HG03378 (cell line): Measurements from ENCODE around the gene SLC2A11.
"Not testable (repeated sequence)": the region's sequence is repeated elsewhere in the genome, so short reads cannot be mapped to it uniquely, and the experiment has no call there.

ENCODE experiments used
- ATAC-seq: cut with Tn5 transposase; IDR thresholded peaks from one replicate; pipeline ENCODE4 v1.9.1; 2021; ENCODE audit warnings: mild to moderate bottlenecking, moderate library complexity; ENCODE audit not compliant: unreplicated experiment

Gene SLC2A11

DNA sequence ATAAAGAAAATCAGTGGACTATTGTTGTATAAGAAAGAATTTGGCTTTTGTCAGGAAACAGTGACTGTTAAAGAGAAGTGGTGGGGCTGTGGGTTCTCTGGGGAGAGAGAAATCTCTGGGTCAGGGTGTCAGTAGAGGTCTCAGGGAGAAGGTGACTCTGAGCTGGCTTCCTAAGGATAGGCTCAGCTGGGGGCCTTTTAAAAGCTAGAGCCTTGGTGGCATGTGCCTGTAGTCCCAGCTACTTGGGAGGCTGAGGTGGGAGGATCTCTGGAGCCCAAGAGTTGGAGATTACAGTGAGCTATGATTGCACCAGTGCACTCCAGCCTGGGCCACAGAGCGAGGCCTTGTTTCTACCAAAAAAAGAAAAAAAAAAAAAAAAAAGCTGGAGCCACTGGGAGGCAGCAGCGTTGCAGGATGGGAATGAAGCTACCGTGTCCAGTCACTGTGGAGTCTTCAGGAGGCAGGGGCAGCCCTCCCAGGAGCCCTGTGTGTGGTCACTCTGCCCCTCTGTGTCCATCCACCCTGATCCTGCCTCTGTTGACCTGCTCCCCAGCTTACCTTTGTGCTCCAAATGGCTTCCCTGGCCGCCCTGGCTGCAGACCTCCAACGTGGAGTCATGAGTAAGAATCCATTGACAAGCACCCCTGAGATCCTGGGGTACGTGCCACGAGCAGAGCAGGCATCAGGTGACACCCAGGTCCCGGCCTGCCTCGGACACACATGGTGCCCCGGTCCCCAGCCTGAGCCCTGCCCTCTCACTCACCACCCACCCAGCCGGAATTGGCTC lies 31.1 kb downstream of the SLC2A11 start:
- no peak for ATAC-seq

DNA sequence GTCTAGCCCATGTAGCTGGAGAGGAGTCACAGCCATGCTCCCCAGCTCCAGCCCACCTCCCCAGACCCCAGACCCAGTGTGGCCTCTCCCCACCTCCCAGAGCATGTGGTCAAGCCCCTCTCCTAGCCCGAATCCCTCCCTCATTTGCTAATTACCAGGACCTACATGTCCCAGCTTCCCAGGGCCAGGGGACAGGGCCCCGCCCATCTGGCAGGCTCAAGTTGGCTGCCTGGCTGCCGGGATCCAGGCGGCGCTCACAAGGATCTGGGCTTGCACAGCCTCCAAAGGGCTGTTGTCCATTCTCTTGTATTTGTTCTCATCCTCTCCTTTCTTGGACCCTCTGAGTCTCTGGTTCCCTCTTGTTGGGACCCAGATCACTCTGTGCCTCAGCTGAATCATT lies 31.9 kb downstream of the SLC2A11 start:
- no peak for ATAC-seq

DNA sequence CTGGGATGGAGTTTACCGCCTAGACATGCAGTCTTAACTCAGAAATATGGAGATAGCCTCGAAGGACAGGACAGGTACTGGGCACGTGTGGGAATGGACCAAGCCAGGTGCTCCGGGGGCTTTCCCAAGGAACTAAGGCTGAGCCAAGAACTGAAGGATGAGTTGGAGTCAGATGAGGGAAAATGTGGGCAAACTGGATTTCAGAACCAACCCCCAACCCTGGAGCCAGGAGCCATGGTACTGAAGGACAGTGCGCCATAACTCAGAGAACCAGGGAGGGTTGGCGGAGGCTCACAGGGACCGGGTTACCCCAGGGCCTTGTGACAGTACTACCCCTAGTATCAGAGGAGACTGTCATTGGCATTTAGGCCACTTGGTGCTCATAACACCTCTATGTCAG lies 34.1 kb downstream of the SLC2A11 start:
- ATAC-seq, result no peak

- no peak for ATAC-seq
Observed at GRCh38 chr22:23892130-23892529, 34.5 kb downstream of the SLC2A11 start.

- ATAC-seq, result no peak
Observed at GRCh38 chr22:23892706-23893105, 35.0 kb downstream of the SLC2A11 start.

DNA sequence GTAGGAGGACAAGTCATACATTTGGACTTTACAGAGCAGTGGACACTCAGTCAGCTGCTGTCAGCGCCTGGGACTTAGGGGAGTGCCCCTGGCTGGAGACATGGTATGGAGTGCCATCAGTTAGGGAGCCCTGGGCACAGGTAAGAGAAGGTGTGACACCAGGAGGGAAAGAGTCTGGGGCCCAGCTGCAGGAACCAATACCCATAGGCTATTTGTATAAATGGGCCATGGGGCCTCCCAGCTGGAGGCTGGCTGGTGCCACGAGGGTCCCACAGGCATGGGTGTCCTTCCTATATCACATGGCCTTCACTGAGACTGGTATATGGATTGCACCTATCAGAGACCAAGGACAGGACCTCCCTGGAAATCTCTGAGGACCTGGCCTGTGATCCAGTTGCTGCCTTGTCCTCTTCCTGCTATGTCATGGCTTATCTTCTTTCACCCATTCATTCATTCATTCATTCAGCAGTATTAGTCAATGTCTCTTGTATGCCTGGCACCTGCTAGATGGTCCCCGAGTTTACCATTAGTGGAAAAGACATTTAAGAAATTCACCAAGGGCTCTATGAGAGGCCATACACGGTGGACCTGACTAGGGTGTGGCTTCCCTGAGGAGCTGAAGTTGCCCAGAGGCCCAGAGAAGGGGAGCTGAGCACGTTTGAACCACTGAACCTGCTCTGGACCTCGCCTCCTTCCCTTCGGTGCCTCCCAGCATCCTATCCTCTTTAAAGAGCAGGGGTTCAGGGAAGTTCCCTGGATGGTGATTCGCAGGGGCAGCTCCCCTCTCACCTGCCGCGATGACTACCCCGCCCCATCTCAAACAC lies 35.7 kb downstream of the SLC2A11 start:
- no peak for ATAC-seq

GRCh38 chr22:23893945-23894709 lies 36.5 kb downstream of the SLC2A11 start, which contains the start of gene MIF:
Gene MIF, plus strand, starts transcription at chr22:23894383. Its CDS starts 92 bp downstream, at chr22:23894475.
- ATAC-seq, result peak; percentile 67

DNA sequence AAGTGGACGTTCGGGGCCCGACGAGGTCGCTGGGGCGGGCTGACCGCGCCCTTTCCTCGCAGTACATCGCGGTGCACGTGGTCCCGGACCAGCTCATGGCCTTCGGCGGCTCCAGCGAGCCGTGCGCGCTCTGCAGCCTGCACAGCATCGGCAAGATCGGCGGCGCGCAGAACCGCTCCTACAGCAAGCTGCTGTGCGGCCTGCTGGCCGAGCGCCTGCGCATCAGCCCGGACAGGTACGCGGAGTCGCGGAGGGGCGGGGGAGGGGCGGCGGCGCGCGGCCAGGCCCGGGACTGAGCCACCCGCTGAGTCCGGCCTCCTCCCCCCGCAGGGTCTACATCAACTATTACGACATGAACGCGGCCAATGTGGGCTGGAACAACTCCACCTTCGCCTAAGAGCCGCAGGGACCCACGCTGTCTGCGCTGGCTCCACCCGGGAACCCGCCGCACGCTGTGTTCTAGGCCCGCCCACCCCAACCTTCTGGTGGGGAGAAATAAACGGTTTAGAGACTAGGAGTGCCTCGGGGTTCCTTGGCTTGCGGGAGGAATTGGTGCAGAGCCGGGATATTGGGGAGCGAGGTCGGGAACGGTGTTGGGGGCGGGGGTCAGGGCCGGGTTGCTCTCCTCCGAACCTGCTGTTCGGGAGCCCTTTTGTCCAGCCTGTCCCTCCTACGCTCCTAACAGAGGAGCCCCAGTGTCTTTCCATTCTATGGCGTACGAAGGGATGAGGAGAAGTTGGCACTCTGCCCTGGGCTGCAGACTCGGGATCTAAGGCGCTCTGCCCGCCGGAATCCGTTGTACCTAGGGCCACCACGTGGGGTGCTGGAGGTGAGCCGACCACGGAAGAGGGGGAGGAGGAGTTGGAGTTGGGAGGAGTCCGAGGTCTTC lies 37.3 kb downstream of the SLC2A11 start:
- no peak for ATAC-seq

- ATAC-seq, result no peak
Observed at GRCh38 chr22:23895599-23896144, 38.0 kb downstream of the SLC2A11 start.

DNA sequence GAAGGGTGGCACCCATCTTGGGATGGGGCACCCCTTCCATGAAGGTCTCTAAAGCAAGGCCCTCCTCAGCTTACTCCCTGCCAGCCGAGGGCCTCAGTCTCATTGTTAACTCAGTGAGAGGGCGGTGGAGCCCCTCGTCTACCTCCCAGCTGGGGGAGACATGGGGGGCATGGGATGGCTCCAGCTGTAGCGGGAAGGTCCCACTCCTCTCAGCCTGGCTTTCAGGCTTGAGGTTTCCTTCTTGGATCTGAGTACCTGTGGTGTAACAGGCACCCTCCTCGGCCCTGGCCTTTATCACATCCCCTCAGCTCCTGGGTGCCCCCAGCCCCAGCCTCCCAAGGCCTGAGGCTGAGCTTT lies 38.5 kb downstream of the SLC2A11 start:
- ATAC-seq, result no peak

GRCh38 chr22:23896523-23897186 lies 39.0 kb downstream of the SLC2A11 start:
- ATAC-seq, result no peak

DNA sequence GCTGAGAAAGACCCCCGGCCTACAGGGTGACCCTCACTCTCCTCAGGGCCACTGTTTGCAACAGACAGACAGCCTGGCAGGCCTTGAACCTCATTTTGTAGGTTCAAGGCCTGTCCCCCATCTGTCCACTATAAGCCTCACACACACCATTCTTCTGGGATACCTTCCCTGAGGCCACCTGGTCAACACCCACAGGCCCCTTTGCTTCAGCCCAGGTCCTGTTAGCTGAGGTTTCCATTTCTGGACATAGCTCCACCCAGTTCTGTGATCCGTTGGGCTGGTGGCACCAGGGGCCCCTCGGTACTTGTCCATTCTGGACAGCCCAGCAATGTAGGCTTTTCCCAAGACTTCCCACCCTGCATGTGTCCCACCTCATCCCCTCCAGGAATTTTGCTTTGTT lies 39.6 kb downstream of the SLC2A11 start:
- ATAC-seq, result no peak

DNA sequence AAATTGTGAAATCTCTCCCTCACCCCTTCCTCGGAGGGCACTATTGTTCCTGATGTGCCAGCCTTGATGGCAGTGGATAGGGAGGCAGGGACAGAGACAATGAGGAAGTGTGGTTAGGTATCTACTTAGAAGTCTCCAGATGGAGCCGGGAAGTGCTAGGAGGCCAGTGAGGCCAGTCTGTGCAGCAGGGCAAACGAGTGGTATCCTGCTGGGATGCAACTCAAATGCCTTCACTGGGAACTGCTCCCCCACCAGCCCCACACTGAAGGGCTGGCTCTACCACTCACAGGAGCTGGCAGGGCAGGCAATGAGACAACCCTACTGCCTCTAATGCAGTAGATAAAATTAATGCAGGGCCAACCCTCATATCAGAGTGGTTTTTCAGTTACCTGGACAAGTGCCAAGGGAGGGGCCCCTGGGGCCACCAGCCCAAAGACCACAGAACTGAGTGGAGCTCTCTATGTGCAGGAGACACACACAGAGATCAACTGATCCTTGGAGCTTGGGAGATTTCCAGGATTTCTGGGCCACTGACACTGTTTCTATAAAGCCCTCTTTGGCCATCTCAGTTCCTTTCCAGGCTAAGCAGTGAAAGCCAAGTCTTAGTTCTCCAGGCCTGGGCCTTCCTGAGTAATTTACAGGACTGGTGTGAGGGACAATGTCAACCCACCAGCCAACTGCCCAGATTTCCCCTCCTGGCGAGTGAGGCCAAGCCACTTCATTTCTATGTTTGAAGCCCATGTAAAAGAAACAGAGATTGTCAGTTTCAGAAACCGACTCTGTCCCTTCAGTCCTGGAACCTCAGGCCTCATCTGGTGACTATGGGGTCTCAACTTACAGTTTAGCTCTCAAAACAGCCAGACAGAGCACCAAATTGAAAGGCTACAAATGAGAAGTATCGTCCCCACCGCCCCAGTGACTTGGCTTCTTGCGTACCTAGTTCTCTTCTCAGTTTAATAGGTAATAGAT lies 40.6 kb downstream of the SLC2A11 start:
- ATAC-seq, result no peak

GRCh38 chr22:23899042-23899745 lies 41.5 kb downstream of the SLC2A11 start:
- ATAC-seq, result no peak

DNA sequence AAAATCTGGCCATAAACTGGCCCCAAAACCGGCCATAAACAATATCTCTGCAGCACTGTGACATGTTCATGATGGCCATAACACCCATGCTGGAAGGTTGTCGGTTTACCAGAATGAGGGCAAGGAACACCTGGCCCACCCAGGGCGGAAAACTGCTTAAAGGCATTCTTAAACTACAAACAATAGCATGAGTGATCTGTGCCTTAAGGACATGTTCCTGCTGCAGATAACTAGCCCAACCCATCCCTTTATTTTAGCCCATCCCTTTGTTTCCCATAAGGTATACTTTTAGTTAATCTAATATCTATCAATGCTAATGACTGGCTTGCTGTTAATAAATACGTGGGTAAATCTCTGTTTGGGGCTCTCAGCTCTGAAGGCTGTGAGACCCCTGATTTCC lies 42.6 kb downstream of the SLC2A11 start:
- ATAC-seq, result not testable (repeated sequence)

DNA sequence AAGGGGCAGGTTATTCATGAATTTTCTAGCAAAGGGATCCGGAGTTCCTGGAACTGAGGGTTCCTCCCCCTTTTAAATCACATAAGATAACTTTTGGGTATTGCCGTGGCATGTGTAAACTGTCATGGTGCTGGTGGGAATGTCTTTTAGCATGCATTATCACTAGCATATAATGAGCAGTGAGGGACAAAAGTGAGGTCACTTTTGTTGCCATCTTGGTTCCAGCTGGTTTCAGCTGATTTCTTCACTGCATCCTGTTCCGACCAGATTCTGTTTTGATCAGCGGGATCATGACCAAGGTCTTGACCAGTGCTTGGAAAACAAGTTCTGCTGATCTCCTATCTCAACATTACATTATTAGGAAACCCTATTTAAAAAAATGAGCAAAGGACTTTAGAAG lies 43.9 kb downstream of the SLC2A11 start:
- no peak for ATAC-seq

DNA sequence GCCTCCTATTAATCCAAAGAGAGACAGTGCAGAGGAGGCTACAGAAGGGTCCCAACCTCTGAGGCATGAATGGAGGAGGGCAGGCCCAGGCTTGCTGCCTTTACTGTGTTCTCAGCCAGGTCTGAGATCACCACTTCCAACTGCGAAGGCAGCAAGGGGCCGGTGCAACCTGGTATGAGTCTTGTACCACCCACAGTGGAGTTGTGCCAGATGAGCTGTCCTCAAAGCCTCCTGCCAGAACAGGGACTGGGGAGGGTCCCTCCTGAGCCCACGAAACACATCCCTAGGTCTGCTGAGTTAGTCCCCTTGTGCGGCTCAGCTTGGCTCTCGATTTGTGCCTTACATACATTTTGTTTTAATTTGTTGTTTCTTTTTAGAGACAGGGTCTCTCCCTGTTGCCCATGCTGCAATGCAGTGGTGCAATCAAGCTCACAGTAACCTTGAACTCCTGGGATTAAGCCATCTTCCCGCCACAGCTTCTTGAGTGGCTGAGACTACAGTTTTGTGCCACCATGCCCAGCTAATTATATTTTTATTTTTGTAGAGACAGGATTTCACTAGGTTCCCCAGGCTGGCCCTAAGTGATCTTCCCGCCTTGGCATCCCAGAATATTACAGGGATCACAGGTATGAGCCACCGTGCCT lies 45.8 kb downstream of the SLC2A11 start:
- no peak for ATAC-seq
